ENCODE measurements around the gene TOMM6.

The TOMM6 gene

GRCh38 chr6:41777551-41778285, 9.8 kb upstream of the TOMM6 start:
- Mint-ChIP-seq H3K27me3 (no peaks in the 10 kb centered on the region), H3K27ac (no peak overlapping the region), H3K4me1 (peaks cover 11% of the 10 kb centered on the region), H3K36me3 (peaks cover 1% of the 10 kb centered on the region), H3K4me3 (no peak overlapping the region), H3K9me3 (no peaks in the 10 kb centered on the region)

GRCh38 chr6:41778895-41779294, 8.6 kb upstream of the TOMM6 start:
- peak overlapping the region; percentile 65 for H3K27ac Mint-ChIP-seq
- H3K4me1 Mint-ChIP-seq = peaks cover 11% of the 10 kb centered on the region

GRCh38 chr6:41779336-41779735, 8.2 kb upstream of the TOMM6 start:
- Mint-ChIP-seq H3K4me1 (peaks cover 11% of the 10 kb centered on the region), H3K36me3 (peaks cover 1% of the 10 kb centered on the region), H3K27me3 (no peaks in the 10 kb centered on the region), H3K4me3 (peak overlapping the region; percentile 91), H3K9me3 (no peaks in the 10 kb centered on the region), H3K27ac (peak overlapping the region; percentile 84)

More at GRCh38 chr6:41778895-41779294, 8.6 kb upstream of the TOMM6 start:
- Mint-ChIP-seq H3K9me3 (no peaks in the 10 kb centered on the region), H3K36me3 (peaks cover 1% of the 10 kb centered on the region), H3K27me3 (no peaks in the 10 kb centered on the region), H3K4me3 (peak overlapping the region; percentile 91)

- Mint-ChIP-seq H3K36me3 (peaks cover 1% of the 10 kb centered on the region), H3K4me1 (peaks cover 11% of the 10 kb centered on the region)
Measured at GRCh38 chr6:41779788-41780550, 7.5 kb upstream of the TOMM6 start, which contains the start of gene FRS3. Gene FRS3, minus strand, starts transcription at chr6:41779900. Its CDS starts 2,913 bp downstream, at chr6:41776987.

GRCh38 chr6:41780551-41781365, 6.7 kb upstream of the TOMM6 start, which contains the start of gene PRICKLE4:
Gene PRICKLE4, plus strand, starts transcription at chr6:41780782. Its CDS starts 2,692 bp downstream, at chr6:41783474.
- no peaks in the 10 kb centered on the region for H3K27me3 Mint-ChIP-seq
- peak within 1 kb of the TSS; percentile 74 for H3K27ac Mint-ChIP-seq
- H3K4me3 Mint-ChIP-seq = peak within 1 kb of the TSS; percentile 91
- peaks cover 12% of the 10 kb centered on the region for H3K4me1 Mint-ChIP-seq
- no peaks in the 10 kb centered on the region for H3K9me3 Mint-ChIP-seq
- H3K36me3 Mint-ChIP-seq = peaks cover 1% of the 10 kb centered on the region

More at GRCh38 chr6:41779788-41780550, 7.5 kb upstream of the TOMM6 start, which contains the start of gene FRS3:
- Mint-ChIP-seq H3K27ac (peak within 1 kb of the TSS; percentile 84), H3K9me3 (no peaks in the 10 kb centered on the region), H3K27me3 (no peaks in the 10 kb centered on the region), H3K4me3 (peak within 1 kb of the TSS; percentile 91)

GRCh38 chr6:41781366-41781730, 6.1 kb upstream of the TOMM6 start:
- Mint-ChIP-seq H3K4me3 (peak overlapping the region; percentile 71), H3K27me3 (no peaks in the 10 kb centered on the region), H3K9me3 (no peaks in the 10 kb centered on the region), H3K4me1 (peaks cover 15% of the 10 kb centered on the region), H3K27ac (no peak overlapping the region), H3K36me3 (peaks cover 1% of the 10 kb centered on the region)

GRCh38 chr6:41783106-41783780, 4.3 kb upstream of the TOMM6 start:
- Mint-ChIP-seq H3K4me3 (no peak overlapping the region), H3K4me1 (peaks cover 15% of the 10 kb centered on the region), H3K27ac (no peak overlapping the region)

GRCh38 chr6:41784581-41785171, 2.8 kb upstream of the TOMM6 start:
- Mint-ChIP-seq H3K9me3 (no peaks in the 10 kb centered on the region), H3K27me3 (no peaks in the 10 kb centered on the region), H3K36me3 (peaks cover 1% of the 10 kb centered on the region), H3K4me1 (peaks cover 17% of the 10 kb centered on the region), H3K27ac (no peak overlapping the region), H3K4me3 (peak overlapping the region; percentile 60)

More at GRCh38 chr6:41783106-41783780, 4.3 kb upstream of the TOMM6 start:
- H3K36me3 Mint-ChIP-seq = no peaks in the 10 kb centered on the region
- H3K9me3 Mint-ChIP-seq = no peaks in the 10 kb centered on the region
- H3K27me3 Mint-ChIP-seq = no peaks in the 10 kb centered on the region

GRCh38 chr6:41785254-41785653, 2.2 kb upstream of the TOMM6 start:
- Mint-ChIP-seq H3K27ac (no peak overlapping the region), H3K9me3 (no peaks in the 10 kb centered on the region), H3K27me3 (no peaks in the 10 kb centered on the region), H3K36me3 (peaks cover 5% of the 10 kb centered on the region), H3K4me3 (peak overlapping the region; percentile 60), H3K4me1 (peaks cover 18% of the 10 kb centered on the region)

GRCh38 chr6:41785689-41786450, 1.6 kb upstream of the TOMM6 start:
- H3K36me3 Mint-ChIP-seq = peaks cover 6% of the 10 kb centered on the region
- peaks cover 19% of the 10 kb centered on the region for H3K4me1 Mint-ChIP-seq
- H3K27ac Mint-ChIP-seq = peak overlapping the region; percentile 55
- peak overlapping the region; percentile 97 for H3K4me3 Mint-ChIP-seq
- no peaks in the 10 kb centered on the region for H3K9me3 Mint-ChIP-seq
- H3K27me3 Mint-ChIP-seq = no peaks in the 10 kb centered on the region

- Mint-ChIP-seq H3K27me3 (no peaks in the 10 kb centered on the region), H3K27ac (peak overlapping the region; percentile 99), H3K4me3 (peak overlapping the region; percentile 97), H3K9me3 (no peaks in the 10 kb centered on the region), H3K36me3 (peaks cover 6% of the 10 kb centered on the region), H3K4me1 (peaks cover 19% of the 10 kb centered on the region)
Measured at GRCh38 chr6:41786451-41787218, 859 bp upstream of the TOMM6 start.

- Mint-ChIP-seq H3K4me3 (peak overlapping the region; percentile 97), H3K36me3 (peaks cover 6% of the 10 kb centered on the region), H3K27ac (no peak overlapping the region), H3K9me3 (no peaks in the 10 kb centered on the region), H3K4me1 (peaks cover 19% of the 10 kb centered on the region), H3K27me3 (no peaks in the 10 kb centered on the region)
Measured at GRCh38 chr6:41789390-41789724, 1.9 kb downstream of the TOMM6 start.

- Mint-ChIP-seq H3K4me3 (peak overlapping the region; percentile 97), H3K4me1 (peaks cover 19% of the 10 kb centered on the region), H3K27me3 (no peaks in the 10 kb centered on the region), H3K36me3 (peaks cover 6% of the 10 kb centered on the region), H3K9me3 (no peaks in the 10 kb centered on the region), H3K27ac (no peak overlapping the region)
Measured at GRCh38 chr6:41790045-41790444, 2.6 kb downstream of the TOMM6 start.
